Gastroesophageal sphincter (tissue), 4 donors: ENCODE results near the gene NCBP2L. TPM values are rescaled to one million over a fixed set of nuclear protein-coding genes. Genes with fewer than 3 reads are reported as not detected.

Source experiments
- ATAC-seq: fragments of 150-250 bp; one replicate; pipeline ENCODE4 v1.9.1; 2016; ENCODE audit warnings: mild to moderate bottlenecking, moderate library complexity
- H3K27ac ChIP-seq, 4 donors: fragments of 200-600 bp; sonication (generic) in 3 of 4; 1 replicate in 3 of 4; 2 replicates in 1 of 4; pipeline ENCODE4 v1.5.1; 2016 to 2019
- H3K27me3 ChIP-seq: fragments of 200-600 bp; sonication (generic); one replicate; pipeline ENCODE4 v1.5.1; 2019
- H3K36me3 ChIP-seq, 2 donors: fragments of 200-600 bp; sonication (generic); one replicate each; pipeline ENCODE4 v1.5.1; 2019; ENCODE audit warnings: control low read depth in 1 of 2
- H3K4me1 ChIP-seq, 3 donors: fragments of 200-600 bp; sonication (generic); 1 replicate in 2 of 3; 2 replicates in 1 of 3; pipeline ENCODE4 v1.5.1; 2016 to 2019; ENCODE audit warnings: control low read depth in 2 of 3
- H3K4me3 ChIP-seq, 2 donors: fragments of 200-600 bp; sonication (generic); one replicate each; pipeline ENCODE4 v1.5.1; 2019; ENCODE audit warnings: mild to moderate bottlenecking in 1 of 2, moderate library complexity in 1 of 2
- H3K9me3 ChIP-seq, 3 donors: fragments of 200-600 bp; sonication (generic); one replicate each; pipeline ENCODE4 v1.5.1; 2017 to 2019; ENCODE audit warnings: control low read depth in 2 of 3
- CTCF ChIP-seq, 4 experiments: fragments of 200-600 bp in 2 of 4; fragments of 450-650 bp in 2 of 4; sonication (generic) in 1 of 4; IDR thresholded peaks; one replicate each; pipeline ENCODE4 v1.5.1; 2017 to 2019; ENCODE audit warnings: antibody characterized with exemption in 4 of 4, mild to moderate bottlenecking in 2 of 4, moderate library complexity in 2 of 4
- EP300 ChIP-seq: sonication (generic); formaldehyde crosslinking; IDR thresholded peaks from one replicate; pipeline ENCODE4 v1.6.1; 2017; ENCODE audit warnings: antibody characterized with exemption, mild to moderate bottlenecking
- POLR2A ChIP-seq, 2 donors: fragments of 450-650 bp; IDR thresholded peaks; one replicate each; pipeline ENCODE4 v1.6.1; 2017; ENCODE audit warnings: antibody characterized with exemption in 2 of 2, mild to moderate bottlenecking in 2 of 2, moderate library complexity in 1 of 2
- POLR2AphosphoS5 ChIP-seq: sonication (generic); formaldehyde crosslinking; IDR thresholded peaks from one replicate; pipeline ENCODE4 v1.6.1; 2017; ENCODE audit warnings: antibody characterized with exemption
- WGBS, 2 donors: methylation state at CpG; one replicate each; pipeline ENCODE4 v1.1.5; 2018; ENCODE audit warnings: low coverage in 1 of 2; 5-methylcytosine and 5-hydroxymethylcytosine counted together
- total RNA-seq, 4 donors: library from RNA; depleted of rRNA; stranded (reverse); fragments of >200 nt; gene quantifications; one replicate each; pipeline ENCODE4 v1.1.0, GENCODE V29; 2016

The NCBP2L gene
- total RNA-seq, 4 donors from 2014 or later, result 0.31 TPM; not detected in 3

GRCh38 chrX:107743995-107744394 lies 33.5 kb upstream of the NCBP2L start:
- Histone ChIP-seq H3K36me3 (no peaks in the 10 kb centered on the region), H3K4me3 (no peak overlapping the region), H3K27me3 (no peaks in the 10 kb centered on the region), H3K27ac (peak overlapping the region in 3 of 4 donors; percentile 87 to 94 (median 91)), H3K4me1 (peaks cover 24 to 92% (median 44%) of the 10 kb centered on the region in 3 donors), H3K9me3 (no peaks in the 10 kb centered on the region)
- WGBS, 2 donors, result 80% methylated on average over 5 of the region's 7 CpGs; no CpG with 5 or more reads in 1 of the 2 donors
- no peak for ATAC-seq
- no peak for TF ChIP-seq POLR2AphosphoS5
- no peak for TF ChIP-seq POLR2A (IDR thresholded peaks at IDR 0.05)
- TF ChIP-seq EP300, result no peak
- TF ChIP-seq CTCF (IDR thresholded peaks at IDR 0.05), result no peak

GRCh38 chrX:107744868-107745267 lies 32.7 kb upstream of the NCBP2L start:
- H3K27ac ChIP-seq, result no peak overlapping the region

GRCh38 chrX:107747596-107748161 lies 29.9 kb upstream of the NCBP2L start:
- Histone ChIP-seq H3K27ac (peak overlapping the region; percentile 77 to 86 (median 77)), H3K9me3 (no peaks in the 10 kb centered on the region), H3K27me3 (no peaks in the 10 kb centered on the region), H3K4me3 (no peak overlapping the region), H3K36me3 (no peaks in the 10 kb centered on the region), H3K4me1 (peaks cover 16 to 93% (median 32%) of the 10 kb centered on the region in 3 donors)
- TF ChIP-seq EP300 (no peak), POLR2AphosphoS5 (peak; percentile 61)
- ATAC-seq, result peak; percentile 83
- 15% methylated on average over 2 of the region's 3 CpGs; no CpG with 5 or more reads in 1 of the 2 donors for WGBS, 2 donors

More at GRCh38 chrX:107744868-107745267, 32.7 kb upstream of the NCBP2L start:
- ATAC-seq, result no peak
- Histone ChIP-seq H3K36me3 (no peaks in the 10 kb centered on the region), H3K4me1 (peaks cover 24 to 91% (median 44%) of the 10 kb centered on the region in 3 donors), H3K27me3 (no peaks in the 10 kb centered on the region), H3K9me3 (no peaks in the 10 kb centered on the region), H3K4me3 (no peak overlapping the region)
- WGBS, 2 donors, result 90% methylated on average over 2 of the region's 2 CpGs; no CpG with 5 or more reads in 1 of the 2 donors
- no peak for TF ChIP-seq POLR2AphosphoS5
- no peak for TF ChIP-seq CTCF (IDR thresholded peaks at IDR 0.05)
- TF ChIP-seq POLR2A (IDR thresholded peaks at IDR 0.05), result no peak
- no peak for TF ChIP-seq EP300

GRCh38 chrX:107748506-107748905 lies 29.0 kb upstream of the NCBP2L start:
- WGBS, 2 donors, result 73% methylated on average over 4 of the region's 6 CpGs; no CpG with 5 or more reads in 1 of the 2 donors
- Histone ChIP-seq H3K27ac (peak overlapping the region; percentile 77 to 86 (median 77)), H3K4me3 (no peak overlapping the region), H3K4me1 (peaks cover 12 to 90% (median 24%) of the 10 kb centered on the region in 3 donors), H3K27me3 (no peaks in the 10 kb centered on the region), H3K9me3 (no peaks in the 10 kb centered on the region), H3K36me3 (no peaks in the 10 kb centered on the region)
- TF ChIP-seq EP300 (no peak), POLR2AphosphoS5 (no peak), CTCF (IDR thresholded peaks at IDR 0.05) (no peak), POLR2A (IDR thresholded peaks at IDR 0.05) (no peak)
- no peak for ATAC-seq

GRCh38 chrX:107750263-107750662 lies 27.3 kb upstream of the NCBP2L start:
- Histone ChIP-seq H3K4me1 (peaks cover 10 to 80% (median 20%) of the 10 kb centered on the region in 3 donors), H3K27me3 (no peaks in the 10 kb centered on the region), H3K36me3 (no peaks in the 10 kb centered on the region), H3K4me3 (no peak overlapping the region), H3K9me3 (no peaks in the 10 kb centered on the region), H3K27ac (peak overlapping the region in 1 of 4 donors; percentile 33)
- 91% methylated on average over 4 of the region's 6 CpGs; no CpG with 5 or more reads in 1 of the 2 donors for WGBS, 2 donors
- no peak for ATAC-seq
- TF ChIP-seq CTCF (IDR thresholded peaks at IDR 0.05) (no peak), POLR2AphosphoS5 (no peak), EP300 (no peak), POLR2A (IDR thresholded peaks at IDR 0.05) (no peak)
